Measurements from ENCODE around the gene FOXP1.

Gene FOXP1

DNA sequence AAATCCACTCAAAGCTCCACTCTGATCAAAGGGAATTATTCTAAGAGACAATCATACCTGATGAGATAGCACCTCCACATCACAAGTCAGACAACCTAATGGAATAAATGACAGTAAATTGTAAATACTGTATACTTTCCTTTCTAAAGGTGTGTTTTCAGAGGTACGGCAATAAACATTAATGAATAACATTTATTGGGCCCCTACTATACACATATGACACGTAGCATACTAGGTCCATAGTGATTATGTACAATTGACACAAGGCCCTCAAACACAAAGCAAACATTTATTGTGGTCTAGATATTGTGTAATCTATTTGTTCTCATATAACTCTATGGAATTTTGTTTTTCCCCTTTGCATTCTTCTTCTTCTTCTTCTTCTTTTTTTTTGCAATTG lies 429.8 kb downstream of the FOXP1 start:
- TF ChIP-seq SNAI2 (CRISPR knock-in tag; IDR thresholded peaks at IDR 0.05): no peak
- ATAC-seq: no peak

DNA sequence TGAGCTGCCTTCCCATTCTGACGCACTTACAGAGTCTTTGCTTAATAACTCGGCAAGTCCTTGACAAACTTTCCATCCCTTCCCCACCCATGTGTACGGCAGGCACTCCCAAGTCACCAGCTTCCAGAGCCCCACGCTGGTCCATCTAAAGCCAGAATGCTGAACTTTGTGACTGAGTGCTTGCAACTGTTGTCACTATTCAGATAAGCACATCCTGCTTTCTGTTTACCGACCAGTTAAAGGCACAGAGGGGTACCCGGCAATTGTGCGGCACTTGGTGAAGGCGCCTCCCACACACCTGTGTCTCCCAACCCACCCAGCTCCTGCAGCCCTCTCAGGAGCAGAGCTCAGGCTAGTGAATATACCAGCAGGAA lies 430.6 kb downstream of the FOXP1 start:
- TF ChIP-seq ZFP3 (CRISPR knock-in tag; IDR thresholded peaks at IDR 0.05) (no peak), ARNTL (CRISPR knock-in tag; IDR thresholded peaks at IDR 0.05; ENCODE audit: borderline replicate concordance, low read depth) (no peak), BACH2 (CRISPR knock-in tag; IDR thresholded peaks at IDR 0.05; ENCODE audit: borderline replicate concordance) (no peak), OSR1 (CRISPR knock-in tag; IDR thresholded peaks at IDR 0.05) (no peak), ZFP30 (CRISPR knock-in tag; IDR thresholded peaks at IDR 0.05) (no peak), ZNF70 (CRISPR knock-in tag; IDR thresholded peaks at IDR 0.05) (no peak), ZC3H10 (CRISPR knock-in tag; IDR thresholded peaks at IDR 0.05) (no peak), RARB (CRISPR knock-in tag; IDR thresholded peaks at IDR 0.05) (no peak), PPARA (CRISPR knock-in tag; IDR thresholded peaks at IDR 0.05; ENCODE audit: borderline replicate concordance) (no peak), ESRRG (CRISPR knock-in tag; IDR thresholded peaks at IDR 0.05) (no peak), TCF4 (CRISPR knock-in tag; IDR thresholded peaks at IDR 0.05; ENCODE audit: borderline replicate concordance) (no peak), SNAI2 (CRISPR knock-in tag; IDR thresholded peaks at IDR 0.05) (no peak), ZNF8 (CRISPR knock-in tag; IDR thresholded peaks at IDR 0.05) (no peak), CSDC2 (CRISPR knock-in tag; IDR thresholded peaks at IDR 0.05) (no peak), ISL1 (CRISPR knock-in tag; IDR thresholded peaks at IDR 0.05) (no peak), GLIS3 (CRISPR knock-in tag; IDR thresholded peaks at IDR 0.05) (no peak)
- TF ChIP-seq, protein P1, sequence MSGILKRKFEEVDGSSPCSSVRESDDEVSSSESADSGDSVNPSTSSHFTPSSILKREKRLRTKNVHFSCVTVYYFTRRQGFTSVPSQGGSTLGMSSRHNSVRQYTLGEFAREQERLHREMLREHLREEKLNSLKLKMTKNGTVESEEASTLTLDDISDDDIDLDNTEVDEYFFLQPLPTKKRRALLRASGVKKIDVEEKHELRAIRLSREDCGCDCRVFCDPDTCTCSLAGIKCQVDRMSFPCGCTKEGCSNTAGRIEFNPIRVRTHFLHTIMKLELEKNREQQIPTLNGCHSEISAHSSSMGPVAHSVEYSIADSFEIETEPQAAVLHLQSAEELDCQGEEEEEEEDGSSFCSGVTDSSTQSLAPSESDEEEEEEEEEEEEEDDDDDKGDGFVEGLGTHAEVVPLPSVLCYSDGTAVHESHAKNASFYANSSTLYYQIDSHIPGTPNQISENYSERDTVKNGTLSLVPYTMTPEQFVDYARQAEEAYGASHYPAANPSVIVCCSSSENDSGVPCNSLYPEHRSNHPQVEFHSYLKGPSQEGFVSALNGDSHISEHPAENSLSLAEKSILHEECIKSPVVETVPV (CRISPR knock-in tag; IDR thresholded peaks at IDR 0.05): no peak
- TF ChIP-seq, protein P2, sequence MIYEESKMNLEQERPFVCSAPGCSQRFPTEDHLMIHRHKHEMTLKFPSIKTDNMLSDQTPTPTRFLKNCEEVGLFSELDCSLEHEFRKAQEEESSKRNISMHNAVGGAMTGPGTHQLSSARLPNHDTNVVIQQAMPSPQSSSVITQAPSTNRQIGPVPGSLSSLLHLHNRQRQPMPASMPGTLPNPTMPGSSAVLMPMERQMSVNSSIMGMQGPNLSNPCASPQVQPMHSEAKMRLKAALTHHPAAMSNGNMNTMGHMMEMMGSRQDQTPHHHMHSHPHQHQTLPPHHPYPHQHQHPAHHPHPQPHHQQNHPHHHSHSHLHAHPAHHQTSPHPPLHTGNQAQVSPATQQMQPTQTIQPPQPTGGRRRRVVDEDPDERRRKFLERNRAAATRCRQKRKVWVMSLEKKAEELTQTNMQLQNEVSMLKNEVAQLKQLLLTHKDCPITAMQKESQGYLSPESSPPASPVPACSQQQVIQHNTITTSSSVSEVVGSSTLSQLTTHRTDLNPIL (CRISPR knock-in tag; IDR thresholded peaks at IDR 0.05; ENCODE audit: low read depth): no peak
- TF ChIP-seq, protein P3, sequence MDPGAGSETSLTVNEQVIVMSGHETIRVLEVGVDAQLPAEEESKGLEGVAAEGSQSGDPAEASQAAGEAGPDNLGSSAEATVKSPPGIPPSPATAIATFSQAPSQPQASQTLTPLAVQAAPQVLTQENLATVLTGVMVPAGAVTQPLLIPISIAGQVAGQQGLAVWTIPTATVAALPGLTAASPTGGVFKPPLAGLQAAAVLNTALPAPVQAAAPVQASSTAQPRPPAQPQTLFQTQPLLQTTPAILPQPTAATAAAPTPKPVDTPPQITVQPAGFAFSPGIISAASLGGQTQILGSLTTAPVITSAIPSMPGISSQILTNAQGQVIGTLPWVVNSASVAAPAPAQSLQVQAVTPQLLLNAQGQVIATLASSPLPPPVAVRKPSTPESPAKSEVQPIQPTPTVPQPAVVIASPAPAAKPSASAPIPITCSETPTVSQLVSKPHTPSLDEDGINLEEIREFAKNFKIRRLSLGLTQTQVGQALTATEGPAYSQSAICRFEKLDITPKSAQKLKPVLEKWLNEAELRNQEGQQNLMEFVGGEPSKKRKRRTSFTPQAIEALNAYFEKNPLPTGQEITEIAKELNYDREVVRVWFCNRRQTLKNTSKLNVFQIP (CRISPR knock-in tag; IDR thresholded peaks at IDR 0.05; ENCODE audit: borderline replicate concordance, low read depth): no peak
- ATAC-seq: no peak

DNA sequence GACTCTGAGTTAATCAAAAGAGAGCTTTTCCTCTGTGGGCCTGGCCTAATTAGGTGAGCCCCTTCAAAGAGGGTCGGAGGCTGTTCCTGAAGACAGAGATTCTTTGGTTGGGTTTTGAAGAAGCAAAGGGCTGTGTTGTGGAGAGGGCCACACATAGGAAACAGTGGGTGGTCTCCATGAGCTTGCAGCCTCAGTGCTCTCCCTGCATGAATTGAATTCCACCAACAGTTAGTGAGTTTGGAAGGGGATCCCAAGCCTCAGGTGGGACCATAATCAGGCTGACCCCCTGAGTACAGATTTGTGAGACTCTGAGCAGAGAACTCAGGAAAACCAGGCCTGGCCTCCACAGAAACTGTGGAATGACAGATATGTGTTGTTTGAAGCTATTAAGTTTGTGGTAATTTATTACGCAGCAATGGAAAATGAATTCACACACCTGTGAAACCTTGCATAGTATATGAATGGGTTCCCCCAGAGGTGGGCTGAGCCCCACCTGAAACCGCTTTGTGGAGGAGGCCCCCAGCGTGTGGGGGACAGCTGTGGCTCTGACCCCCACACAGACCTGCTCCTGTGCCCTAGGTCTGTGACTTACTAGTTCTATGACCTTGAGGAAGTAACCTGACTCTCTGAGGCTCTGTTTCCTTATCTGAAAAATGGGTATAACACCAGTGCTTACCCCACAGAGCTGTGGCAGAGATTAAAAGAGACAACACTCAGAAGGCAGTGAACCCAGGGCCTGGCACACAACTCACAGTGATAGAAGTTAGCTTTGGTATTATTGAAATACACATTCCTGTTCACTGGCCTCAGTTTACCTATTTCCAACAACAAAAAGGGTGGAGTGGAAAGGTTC lies 431.3 kb downstream of the FOXP1 start:
- ATAC-seq: no peak
- TF ChIP-seq CSDC2 (CRISPR knock-in tag; IDR thresholded peaks at IDR 0.05) (no peak), ZNF70 (CRISPR knock-in tag; IDR thresholded peaks at IDR 0.05) (no peak), TOX (CRISPR knock-in tag; IDR thresholded peaks at IDR 0.05; ENCODE audit: borderline replicate concordance) (no peak), RARB (CRISPR knock-in tag; IDR thresholded peaks at IDR 0.05) (no peak), ZFP3 (CRISPR knock-in tag; IDR thresholded peaks at IDR 0.05) (no peak)
- TF ChIP-seq, protein P4, sequence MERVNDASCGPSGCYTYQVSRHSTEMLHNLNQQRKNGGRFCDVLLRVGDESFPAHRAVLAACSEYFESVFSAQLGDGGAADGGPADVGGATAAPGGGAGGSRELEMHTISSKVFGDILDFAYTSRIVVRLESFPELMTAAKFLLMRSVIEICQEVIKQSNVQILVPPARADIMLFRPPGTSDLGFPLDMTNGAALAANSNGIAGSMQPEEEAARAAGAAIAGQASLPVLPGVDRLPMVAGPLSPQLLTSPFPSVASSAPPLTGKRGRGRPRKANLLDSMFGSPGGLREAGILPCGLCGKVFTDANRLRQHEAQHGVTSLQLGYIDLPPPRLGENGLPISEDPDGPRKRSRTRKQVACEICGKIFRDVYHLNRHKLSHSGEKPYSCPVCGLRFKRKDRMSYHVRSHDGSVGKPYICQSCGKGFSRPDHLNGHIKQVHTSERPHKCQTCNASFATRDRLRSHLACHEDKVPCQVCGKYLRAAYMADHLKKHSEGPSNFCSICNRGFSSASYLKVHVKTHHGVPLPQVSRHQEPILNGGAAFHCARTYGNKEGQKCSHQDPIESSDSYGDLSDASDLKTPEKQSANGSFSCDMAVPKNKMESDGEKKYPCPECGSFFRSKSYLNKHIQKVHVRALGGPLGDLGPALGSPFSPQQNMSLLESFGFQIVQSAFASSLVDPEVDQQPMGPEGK (CRISPR knock-in tag; IDR thresholded peaks at IDR 0.05; ENCODE audit: borderline replicate concordance): no peak

Data from SK-N-SH treated with all-trans-retinoic acid at 6 μM for 48 hours (cell line).